CD8-positive, alpha-beta memory T cell (primary cell): ENCODE results near the gene PCDHGB3. TPM values are rescaled to one million over a fixed set of nuclear protein-coding genes. Genes with fewer than 3 reads are reported as not detected.
A peak's percentile ranks its signal among the peaks of the same experiment; 100 is the strongest.

Source experiments
- CTCF ChIA-PET: fragments of 350-600 bp; sonication (Branson Sonifier 250); formaldehyde crosslinking; loops from one replicate; lab custom pipeline; 2021; ENCODE audit warnings: antibody characterized with exemption; lab: Charles Lee
- POLR2A ChIA-PET: fragments of 350-600 bp; sonication (Branson Sonifier 250); formaldehyde crosslinking; loops from one replicate; lab custom pipeline; 2021; ENCODE audit warnings: antibody characterized with exemption; lab: Charles Lee
- DNase-seq, 5 donors: peaks; one replicate each; pipeline versions ENCODE4 v3.0.0 to v3.0.0-alpha.2; 2020 to 2022; ENCODE audit warnings: mixed read lengths in 1 of 5
- H3K27ac ChIP-seq: one replicate; pipeline ENCODE4 v1.7.0; 2013; ENCODE audit warnings: low read depth, mild to moderate bottlenecking, low read length, moderate library complexity
- H3K27me3 ChIP-seq: 2 replicates; pipeline ENCODE4 v1.7.0; 2013; ENCODE audit warnings: low read length, mild to moderate bottlenecking; ENCODE audit not compliant: insufficient read depth, poor library complexity, severe bottlenecking
- H3K36me3 ChIP-seq: 2 replicates; pipeline ENCODE4 v1.7.0; 2013; ENCODE audit warnings: mild to moderate bottlenecking, low read length, moderate library complexity; ENCODE audit not compliant: insufficient read depth
- H3K4me1 ChIP-seq: 2 replicates; pipeline ENCODE4 v1.7.0; 2013; ENCODE audit warnings: mild to moderate bottlenecking, low read length, moderate library complexity; ENCODE audit not compliant: insufficient read depth
- H3K4me3 ChIP-seq: 2 replicates; pipeline ENCODE4 v1.7.0; 2013; ENCODE audit warnings: mild to moderate bottlenecking, low read length
- H3K9me3 ChIP-seq: 2 replicates; pipeline ENCODE4 v1.7.0; 2013; ENCODE audit warnings: mild to moderate bottlenecking, low read length
- H3K27ac Mint-ChIP-seq, 8 donors: one replicate each; pipeline ENCODE4 v1.8.0; 2020 to 2021; ENCODE audit warnings: mixed read lengths in 8 of 8, mild to moderate bottlenecking in 6 of 8, inconsistent platforms in 3 of 8, moderate library complexity in 3 of 8
- H3K27me3 Mint-ChIP-seq, 2 donors: one replicate each; pipeline ENCODE4 v1.8.0; 2020 to 2021; ENCODE audit warnings: mixed read lengths in 2 of 2, mild to moderate bottlenecking in 1 of 2, moderate library complexity in 1 of 2
- H3K36me3 Mint-ChIP-seq, 3 donors: one replicate each; pipeline ENCODE4 v1.8.0; 2020 to 2021; ENCODE audit warnings: mixed read lengths in 3 of 3, inconsistent platforms in 1 of 3, mild to moderate bottlenecking in 1 of 3
- H3K4me1 Mint-ChIP-seq, 3 donors: one replicate each; pipeline ENCODE4 v1.8.0; 2020 to 2021; ENCODE audit warnings: mixed read lengths in 3 of 3, inconsistent platforms in 1 of 3, mild to moderate bottlenecking in 1 of 3
- H3K4me3 Mint-ChIP-seq, 7 donors: one replicate each; pipeline ENCODE4 v1.8.0; 2020 to 2021; ENCODE audit warnings: mixed read lengths in 7 of 7, mild to moderate bottlenecking in 6 of 7, moderate library complexity in 4 of 7, inconsistent platforms in 2 of 7
- H3K9me3 Mint-ChIP-seq, 5 donors: one replicate each; pipeline ENCODE4 v1.8.0; 2020 to 2022; ENCODE audit warnings: mixed read lengths in 5 of 5, mild to moderate bottlenecking in 3 of 5, moderate library complexity in 2 of 5, inconsistent platforms in 1 of 5
- polyA plus RNA-seq: library from polyadenylated mRNA; unstranded; fragments of 300-500 nt; fragmentation: Illumina TruSeq; gene quantifications from one replicate; pipeline ENCODE4 v1.2.3, GENCODE V29; 2021
- total RNA-seq, 2 experiments: library from RNA; stranded (reverse); gene quantifications; one replicate each; pipeline ENCODE4 v1.2.3, GENCODE V29; 2021

PCDHGB3 gene
- total and polyA plus RNA-seq, 3 experiments from 2014 or later, result 0.18 to 0.28 TPM; not detected in 1

DNA sequence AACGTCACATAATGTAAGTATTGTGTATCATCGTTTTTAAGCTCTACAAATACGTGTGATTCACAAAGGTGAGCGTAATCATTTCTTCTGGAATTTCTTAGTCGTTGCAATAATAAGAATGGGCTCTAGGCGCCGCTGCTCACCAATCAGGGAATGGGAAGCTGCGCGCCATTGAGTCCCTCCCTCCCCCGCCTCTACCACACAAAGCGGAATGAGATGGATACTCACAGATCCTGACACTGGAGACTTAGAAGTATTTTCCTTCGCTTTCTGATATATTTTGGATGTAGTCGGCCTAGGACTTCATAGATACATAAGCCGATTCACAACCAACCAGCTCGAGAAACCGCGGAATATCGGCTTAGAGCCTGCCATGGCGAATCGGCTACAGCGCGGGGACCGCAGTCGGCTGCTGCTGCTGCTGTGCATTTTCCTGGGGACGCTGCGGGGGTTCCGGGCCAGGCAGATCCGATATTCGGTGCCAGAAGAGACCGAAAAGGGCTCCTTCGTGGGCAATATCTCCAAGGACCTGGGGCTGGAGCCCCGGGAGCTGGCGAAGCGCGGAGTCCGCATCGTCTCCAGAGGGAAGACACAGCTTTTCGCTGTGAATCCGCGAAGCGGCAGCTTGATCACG, 50.9 kb downstream of the PCDHGB3 start, which contains the start of gene PCDHGA11:
Gene PCDHGA11, plus strand, starts transcription at position 197 of the 634 bp plus-strand sequence. Its CDS starts 177 bp downstream, at position 374.
- H3K9me3 ChIP-seq, result peaks cover 13% of the 10 kb centered on the region

DNA sequence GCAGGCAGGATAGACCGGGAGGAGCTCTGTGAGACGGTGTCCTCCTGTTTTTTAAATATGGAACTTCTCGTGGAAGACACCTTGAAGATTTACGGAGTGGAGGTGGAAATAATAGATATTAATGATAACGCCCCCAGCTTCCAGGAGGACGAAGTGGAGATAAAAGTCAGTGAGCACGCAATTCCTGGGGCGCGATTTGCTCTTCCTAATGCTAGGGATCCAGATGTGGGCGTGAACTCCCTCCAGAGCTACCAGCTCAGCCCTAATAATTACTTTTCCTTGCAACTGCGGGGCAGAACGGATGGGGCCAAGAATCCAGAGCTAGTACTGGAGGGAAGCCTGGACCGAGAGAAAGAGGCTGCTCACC, 51.4 kb downstream of the PCDHGB3 start:
- Histone ChIP-seq H3K27me3 (peaks cover 42% of the 10 kb centered on the region), H3K36me3 (no peaks in the 10 kb centered on the region), H3K4me1 (no peaks in the 10 kb centered on the region), H3K9me3 (peaks cover 13% of the 10 kb centered on the region), H3K27ac (no peak overlapping the region), H3K4me3 (no peak overlapping the region)
- H3K27ac Mint-ChIP-seq, result peak overlapping the region in 2 of 8 donors; percentile 23 to 64
- ChIA-PET POLR2A (no interaction called here), CTCF (interaction anchor here (1.2 kb wide), 1 partner anchor 101 kb away, joined by 3 read pairs; the partner anchor contains the start of gene TAF7)
- peak overlapping the region; percentile 68 to 81 (median 73) for H3K4me3 Mint-ChIP-seq
- peaks cover 72 to 79% of the 10 kb centered on the region in 2 donors for H3K27me3 Mint-ChIP-seq
- DNase-seq, result no peak
- peaks cover 0 to 13% (median 3%) of the 10 kb centered on the region in 3 donors for H3K36me3 Mint-ChIP-seq
- peaks cover 7 to 17% (median 11%) of the 10 kb centered on the region in 3 donors for H3K4me1 Mint-ChIP-seq
- peaks cover 20 to 63% (median 51%) of the 10 kb centered on the region in 5 donors for H3K9me3 Mint-ChIP-seq

More for the DNA sequence above, 50.9 kb downstream of the PCDHGB3 start, which contains the start of gene PCDHGA11:
- peaks cover 47% of the 10 kb centered on the region for H3K27me3 ChIP-seq
- CTCF ChIA-PET, result interaction anchor here (1.2 kb wide), 1 partner anchor 101 kb away, joined by 3 read pairs; the partner anchor contains the start of gene TAF7
- Mint-ChIP-seq H3K4me1 (peaks cover 7 to 17% (median 11%) of the 10 kb centered on the region in 3 donors), H3K9me3 (peaks cover 20 to 64% (median 56%) of the 10 kb centered on the region in 5 donors), H3K36me3 (peaks cover 0 to 13% (median 3%) of the 10 kb centered on the region in 3 donors), H3K4me3 (peak within 1 kb of the TSS; percentile 68 to 81 (median 73)), H3K27ac (peak within 1 kb of the TSS in 4 of 8 donors; percentile 23 to 64 (median 35)), H3K27me3 (peaks cover 72 to 79% of the 10 kb centered on the region in 2 donors)
- H3K4me1 ChIP-seq, result no peaks in the 10 kb centered on the region
- peak in 2 of 5 donors; percentile 12 to 26 for DNase-seq
- POLR2A ChIA-PET, result no interaction called here
- peak within 1 kb of the TSS; percentile 6 for H3K4me3 ChIP-seq
- no peaks in the 10 kb centered on the region for H3K36me3 ChIP-seq
- no peak within 1 kb of the TSS for H3K27ac ChIP-seq

Other genes with a start within 250 kb of the PCDHGB3 start
Only the 30 nearest of the 37 such genes appear.
- gene PCDHB9, start 183.1 kb upstream of the PCDHGB3 start, total RNA-seq, result not detected
- gene PCDHB9, start 183.1 kb upstream of the PCDHGB3 start, polyA plus RNA-seq, result not detected
- gene PCDHB10, start 177.9 kb upstream of the PCDHGB3 start, total RNA-seq, result not detected
- not detected for gene PCDHB10, start 177.9 kb upstream of the PCDHGB3 start, polyA plus RNA-seq
- gene PCDHB11, start 170.6 kb upstream of the PCDHGB3 start, total RNA-seq, result not detected
- gene PCDHB11, start 170.6 kb upstream of the PCDHGB3 start, polyA plus RNA-seq, result not detected
- gene PCDHB12, start 161.5 kb upstream of the PCDHGB3 start, total RNA-seq, result not detected
- gene PCDHB12, start 161.5 kb upstream of the PCDHGB3 start, polyA plus RNA-seq, result not detected
- under 1 TPM in 1 of 2 experiments, not detected in 1; 0.04 TPM for gene PCDHB13, start 156.3 kb upstream of the PCDHGB3 start, total RNA-seq
- gene PCDHB13, start 156.3 kb upstream of the PCDHGB3 start, polyA plus RNA-seq, result not detected
- gene PCDHB14, start 146.9 kb upstream of the PCDHGB3 start, total RNA-seq, result under 1 TPM in 1 of 2 experiments, not detected in 1; 0.09 TPM
- not detected for gene PCDHB14, start 146.9 kb upstream of the PCDHGB3 start, polyA plus RNA-seq
- not detected for gene PCDHB15, start 124.8 kb upstream of the PCDHGB3 start, total RNA-seq
- gene PCDHB15, start 124.8 kb upstream of the PCDHGB3 start, polyA plus RNA-seq, result not detected
- gene SLC25A2, start 66.2 kb upstream of the PCDHGB3 start, total RNA-seq, result under 1 TPM; 0.31 to 0.35 TPM
- not detected for gene SLC25A2, start 66.2 kb upstream of the PCDHGB3 start, polyA plus RNA-seq
- 10 to 100 TPM; 70.9 to 72.2 TPM for gene TAF7, start 49.5 kb upstream of the PCDHGB3 start, total RNA-seq
- 196 TPM for gene TAF7, start 49.5 kb upstream of the PCDHGB3 start, polyA plus RNA-seq
- under 1 TPM; 0.07 to 0.09 TPM for gene PCDHGA1, start 39.7 kb upstream of the PCDHGB3 start, total RNA-seq
- gene PCDHGA1, start 39.7 kb upstream of the PCDHGB3 start, polyA plus RNA-seq, result not detected
- gene PCDHGA2, start 31.5 kb upstream of the PCDHGB3 start, total RNA-seq, result under 1 TPM in 1 of 2 experiments, not detected in 1; 0.07 TPM
- gene PCDHGA2, start 31.5 kb upstream of the PCDHGB3 start, polyA plus RNA-seq, result not detected
- gene PCDHGA3, start 26.4 kb upstream of the PCDHGB3 start, total RNA-seq, result not detected
- not detected for gene PCDHGA3, start 26.4 kb upstream of the PCDHGB3 start, polyA plus RNA-seq
- gene PCDHGB1, start 20.1 kb upstream of the PCDHGB3 start, total RNA-seq, result not detected
- gene PCDHGB1, start 20.1 kb upstream of the PCDHGB3 start, polyA plus RNA-seq, result not detected
- gene PCDHGA4, start 15.2 kb upstream of the PCDHGB3 start, total RNA-seq, result under 1 TPM; 0.09 to 0.16 TPM
- gene PCDHGA4, start 15.2 kb upstream of the PCDHGB3 start, polyA plus RNA-seq, result not detected
- gene PCDHGB2, start 10.2 kb upstream of the PCDHGB3 start, total RNA-seq, result under 1 TPM; 0.33 to 0.40 TPM
- 0.09 TPM for gene PCDHGB2, start 10.2 kb upstream of the PCDHGB3 start, polyA plus RNA-seq
- under 1 TPM; 0.09 to 0.11 TPM for gene PCDHGA5, start 6.1 kb upstream of the PCDHGB3 start, total RNA-seq
- gene PCDHGA5, start 6.1 kb upstream of the PCDHGB3 start, polyA plus RNA-seq, result not detected
- under 1 TPM; 0.15 to 0.22 TPM for gene PCDHGA6, start 3.6 kb downstream of the PCDHGB3 start, total RNA-seq
- 0.06 TPM for gene PCDHGA6, start 3.6 kb downstream of the PCDHGB3 start, polyA plus RNA-seq
- under 1 TPM in 1 of 2 experiments, not detected in 1; 0.09 TPM for gene PCDHGA7, start 12.5 kb downstream of the PCDHGB3 start, total RNA-seq
- gene PCDHGA7, start 12.5 kb downstream of the PCDHGB3 start, polyA plus RNA-seq, result not detected
- under 1 TPM in 1 of 2 experiments, not detected in 1; 0.13 TPM for gene PCDHGB4, start 17.5 kb downstream of the PCDHGB3 start, total RNA-seq
- gene PCDHGB4, start 17.5 kb downstream of the PCDHGB3 start, polyA plus RNA-seq, result 0.08 TPM
- gene PCDHGA8, start 22.4 kb downstream of the PCDHGB3 start, total RNA-seq, result under 1 TPM in 1 of 2 experiments, not detected in 1; 0.04 TPM
- not detected for gene PCDHGA8, start 22.4 kb downstream of the PCDHGB3 start, polyA plus RNA-seq
- gene PCDHGB5, start 27.7 kb downstream of the PCDHGB3 start, total RNA-seq, result under 1 TPM; 0.22 to 0.27 TPM
- gene PCDHGB5, start 27.7 kb downstream of the PCDHGB3 start, polyA plus RNA-seq, result 0.14 TPM
- under 1 TPM in 1 of 2 experiments, not detected in 1; 0.09 TPM for gene PCDHGA9, start 32.5 kb downstream of the PCDHGB3 start, total RNA-seq
- not detected for gene PCDHGA9, start 32.5 kb downstream of the PCDHGB3 start, polyA plus RNA-seq
- gene PCDHGB6, start 37.8 kb downstream of the PCDHGB3 start, total RNA-seq, result under 1 TPM; 0.11 to 0.13 TPM
- gene PCDHGB6, start 37.8 kb downstream of the PCDHGB3 start, polyA plus RNA-seq, result 0.25 TPM
- under 1 TPM; 0.16 to 0.20 TPM for gene PCDHGA10, start 42.7 kb downstream of the PCDHGB3 start, total RNA-seq
- 0.07 TPM for gene PCDHGA10, start 42.7 kb downstream of the PCDHGB3 start, polyA plus RNA-seq
- gene PCDHGB7, start 47.4 kb downstream of the PCDHGB3 start, total RNA-seq, result under 1 TPM in 1 of 2 experiments, not detected in 1; 0.11 TPM
- not detected for gene PCDHGB7, start 47.4 kb downstream of the PCDHGB3 start, polyA plus RNA-seq
- under 1 TPM in 1 of 2 experiments, not detected in 1; 0.13 TPM for gene PCDHGA11, start 50.8 kb downstream of the PCDHGB3 start, total RNA-seq
- gene PCDHGA11, start 50.8 kb downstream of the PCDHGB3 start, polyA plus RNA-seq, result 0.09 TPM
- gene PCDHGA12, start 60.3 kb downstream of the PCDHGB3 start, total RNA-seq, result under 1 TPM in 1 of 2 experiments, not detected in 1; 0.09 TPM
- gene PCDHGA12, start 60.3 kb downstream of the PCDHGB3 start, polyA plus RNA-seq, result not detected
- gene PCDHGC3, start 105.7 kb downstream of the PCDHGB3 start, total RNA-seq, result under 1 TPM; 0.11 to 0.15 TPM
- gene PCDHGC3, start 105.7 kb downstream of the PCDHGB3 start, polyA plus RNA-seq, result not detected
- not detected for gene PCDHGC4, start 114.8 kb downstream of the PCDHGB3 start, total RNA-seq
- gene PCDHGC4, start 114.8 kb downstream of the PCDHGB3 start, polyA plus RNA-seq, result not detected
- not detected for gene PCDHGC5, start 118.8 kb downstream of the PCDHGB3 start, total RNA-seq
- not detected for gene PCDHGC5, start 118.8 kb downstream of the PCDHGB3 start, polyA plus RNA-seq